Testis (tissue), 3 donors: ENCODE data around the gene RTF1. TPM values are rescaled to one million over a fixed set of nuclear protein-coding genes. Genes with fewer than 3 reads are reported as not detected.

Experiments used
- DNase-seq: peaks from one replicate; pipeline ENCODE4 v3.0.0-alpha.2; 2019
- H3K27ac ChIP-seq, 2 donors: fragments of 200-600 bp; sonication (generic); one replicate each; pipeline ENCODE4 v1.5.1; 2019
- H3K27me3 ChIP-seq: fragments of 200-600 bp; sonication (generic); one replicate; pipeline ENCODE4 v1.5.1; 2019
- H3K36me3 ChIP-seq: fragments of 200-600 bp; sonication (generic); one replicate; pipeline ENCODE4 v1.5.1; 2017; ENCODE audit warnings: low read depth; ENCODE audit errors: missing control alignments
- H3K4me1 ChIP-seq: fragments of 200-600 bp; sonication (generic); one replicate; pipeline ENCODE4 v1.5.1; 2019
- H3K4me3 ChIP-seq, 2 donors: fragments of 200-600 bp; sonication (generic); one replicate each; pipeline ENCODE4 v1.5.1; 2017 to 2019
- H3K9me3 ChIP-seq: fragments of 200-600 bp; sonication (generic); one replicate; pipeline ENCODE4 v1.5.1; 2017
- CTCF ChIP-seq, 3 experiments: fragments of 450-650 bp in 2 of 3; fragments of 200-600 bp in 1 of 3; sonication (generic) in 1 of 3; IDR thresholded peaks; one replicate each; pipeline ENCODE4 v1.5.1; 2016 to 2019; ENCODE audit warnings: antibody characterized with exemption in 3 of 3, mild to moderate bottlenecking in 2 of 3, moderate library complexity in 1 of 3
- POLR2A ChIP-seq: fragments of 450-650 bp; IDR thresholded peaks from one replicate; pipeline ENCODE4 v1.6.1; 2017; ENCODE audit warnings: antibody characterized with exemption, mild to moderate bottlenecking, moderate library complexity
- WGBS, 2 donors: methylation state at CpG; one replicate each; pipeline ENCODE4 v1.1.5; 2018; 5-methylcytosine and 5-hydroxymethylcytosine counted together
- intact Hi-C: fragments of 100-400 bp; cut with DNase I; formaldehyde crosslinking; loops from one replicate; pipeline ENCODE4 v1.15.1; 2023; ENCODE audit warnings: low total_unique reads
- polyA plus RNA-seq: library from polyadenylated mRNA; stranded (reverse); fragments of 350-450 nt; fragmentation: Illumina TruSeq; extraction: RNeasy Lipid Tissue Mini Kit (QIAGEN cat#74804); gene quantifications from one replicate; pipeline ENCODE4 v1.2.3, GENCODE V29; 2014; ENCODE audit warnings: low read depth, low replicate concordance; ENCODE audit not compliant: insufficient read depth
- total RNA-seq, 2 donors: library from RNA; depleted of rRNA; stranded (reverse); fragments of >200 nt; gene quantifications; one replicate each; pipeline ENCODE4 v1.2.3, GENCODE V29; 2016

RTF1 gene
- total and polyA plus RNA-seq, 3 donors from 2014 or later, result 27.8 to 82.7 (median 56.9) TPM

GRCh38 chr15:41392659-41393058 is 24.2 kb upstream of the RTF1 start:
- no peaks in the 10 kb centered on the region for H3K9me3 ChIP-seq
- TF ChIP-seq CTCF (IDR thresholded peaks at IDR 0.05) (no peak), POLR2A (no peak)
- no peak overlapping the region for H3K4me3 ChIP-seq
- no peak overlapping the region for H3K27ac ChIP-seq
- H3K4me1 ChIP-seq, result no peaks in the 10 kb centered on the region
- no peaks in the 10 kb centered on the region for H3K27me3 ChIP-seq
- intact Hi-C loops, result no loop called here
- DNase-seq, result no peak
- WGBS, 2 donors, result 90 to 100% methylated on average over 2 of the region's 2 CpGs
- no peaks in the 10 kb centered on the region for H3K36me3 ChIP-seq

DNA sequence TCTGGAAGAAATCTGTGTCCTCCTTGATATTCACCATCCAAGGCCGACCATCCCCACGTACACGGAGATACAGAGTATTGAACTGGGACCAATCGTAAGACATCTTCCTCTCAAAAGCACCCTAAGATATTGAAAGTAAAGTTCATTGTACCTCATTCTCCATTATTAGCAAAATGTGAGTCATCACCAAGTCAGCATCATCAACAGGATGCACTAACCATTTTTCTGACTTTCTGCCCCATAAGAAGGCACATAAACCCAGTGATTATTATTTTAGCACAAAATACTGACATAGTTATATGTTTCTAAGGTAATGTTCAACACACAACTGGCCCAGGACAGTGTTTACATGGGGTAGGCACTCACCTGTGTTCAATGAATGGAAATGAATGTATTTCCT is 22.0 kb upstream of the RTF1 start:
- intact Hi-C loops, result no loop called here
- 57 to 80% methylated on average over 4 of the region's 4 CpGs for WGBS, 2 donors
- no peak for TF ChIP-seq POLR2A
- no peak for TF ChIP-seq CTCF (IDR thresholded peaks at IDR 0.05)
- H3K27me3 ChIP-seq, result no peaks in the 10 kb centered on the region
- no peak for DNase-seq
- H3K4me3 ChIP-seq, result no peak overlapping the region
- no peaks in the 10 kb centered on the region for H3K4me1 ChIP-seq
- H3K9me3 ChIP-seq, result no peaks in the 10 kb centered on the region
- no peak overlapping the region for H3K27ac ChIP-seq
- H3K36me3 ChIP-seq, result no peaks in the 10 kb centered on the region

GRCh38 chr15:41396111-41396510 is 20.8 kb upstream of the RTF1 start:
- H3K4me1 ChIP-seq, result no peaks in the 10 kb centered on the region

DNA sequence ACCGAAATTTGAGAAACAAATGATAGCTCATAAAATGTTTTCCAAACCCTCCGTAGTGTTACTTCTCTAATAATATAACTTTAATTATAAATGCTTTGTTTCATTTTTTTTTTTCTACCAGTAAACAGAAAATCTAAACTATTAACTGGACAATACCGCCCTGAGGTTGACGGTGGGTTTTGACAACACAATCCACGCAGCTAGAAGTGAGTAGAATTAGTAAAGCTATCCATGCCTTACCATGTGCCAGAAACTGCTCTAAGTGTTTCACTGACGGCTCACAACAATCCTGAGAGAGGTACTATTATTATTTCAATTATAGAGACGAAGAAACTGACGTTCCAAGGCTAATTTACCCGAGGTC is 15.0 kb upstream of the RTF1 start:
- Histone ChIP-seq H3K36me3 (no peaks in the 10 kb centered on the region), H3K9me3 (no peaks in the 10 kb centered on the region), H3K27me3 (no peaks in the 10 kb centered on the region), H3K4me3 (peak overlapping the region; percentile 84 to 91), H3K4me1 (peaks cover 4% of the 10 kb centered on the region), H3K27ac (peak overlapping the region; percentile 57 to 89)
- WGBS, 2 donors, result 4 to 6% methylated on average over 9 of the region's 9 CpGs
- DNase-seq, result no peak
- intact Hi-C loops, result no loop called here
- TF ChIP-seq POLR2A (no peak), CTCF (IDR thresholded peaks at IDR 0.05) (no peak)

More at GRCh38 chr15:41396111-41396510, 20.8 kb upstream of the RTF1 start:
- intact Hi-C loops, result no loop called here
- 90 to 94% methylated on average over 3 of the region's 3 CpGs for WGBS, 2 donors
- H3K9me3 ChIP-seq, result no peaks in the 10 kb centered on the region
- TF ChIP-seq CTCF (IDR thresholded peaks at IDR 0.05) (no peak), POLR2A (no peak)
- no peaks in the 10 kb centered on the region for H3K27me3 ChIP-seq
- no peak for DNase-seq
- H3K36me3 ChIP-seq, result no peaks in the 10 kb centered on the region
- no peak overlapping the region for H3K27ac ChIP-seq
- H3K4me3 ChIP-seq, result no peak overlapping the region

GRCh38 chr15:41407341-41407740 is 9.6 kb upstream of the RTF1 start:
- 79 to 81% methylated on average over 5 of the region's 5 CpGs for WGBS, 2 donors
- intact Hi-C loops, result no loop called here
- Histone ChIP-seq H3K27ac (no peak overlapping the region), H3K36me3 (no peaks in the 10 kb centered on the region), H3K4me3 (no peak overlapping the region), H3K4me1 (peaks cover 4% of the 10 kb centered on the region), H3K9me3 (no peaks in the 10 kb centered on the region), H3K27me3 (no peaks in the 10 kb centered on the region)
- DNase-seq, result no peak
- TF ChIP-seq POLR2A (no peak), CTCF (IDR thresholded peaks at IDR 0.05) (no peak)
